OCI-LY3 (cell line): Measurements from ENCODE around the gene VAC14.

Experiments
- EZH2phosphoT487 ChIP-seq: fragments of 200-600 bp; shearing (Covaris generic); IDR thresholded peaks from 2 replicates; pipeline ENCODE4 v1.6.1; 2018; ENCODE audit warnings: antibody characterized with exemption, mixed run types, low read depth
- TF ChIP-seq, protein P1 (sequence below): fragments of 200-600, 300-600 bp; sonication (generic); IDR thresholded peaks from 2 replicates; pipeline ENCODE4 v1.5.1; 2014; ENCODE audit warnings: antibody characterized with exemption, low read length, low read depth

DNA sequence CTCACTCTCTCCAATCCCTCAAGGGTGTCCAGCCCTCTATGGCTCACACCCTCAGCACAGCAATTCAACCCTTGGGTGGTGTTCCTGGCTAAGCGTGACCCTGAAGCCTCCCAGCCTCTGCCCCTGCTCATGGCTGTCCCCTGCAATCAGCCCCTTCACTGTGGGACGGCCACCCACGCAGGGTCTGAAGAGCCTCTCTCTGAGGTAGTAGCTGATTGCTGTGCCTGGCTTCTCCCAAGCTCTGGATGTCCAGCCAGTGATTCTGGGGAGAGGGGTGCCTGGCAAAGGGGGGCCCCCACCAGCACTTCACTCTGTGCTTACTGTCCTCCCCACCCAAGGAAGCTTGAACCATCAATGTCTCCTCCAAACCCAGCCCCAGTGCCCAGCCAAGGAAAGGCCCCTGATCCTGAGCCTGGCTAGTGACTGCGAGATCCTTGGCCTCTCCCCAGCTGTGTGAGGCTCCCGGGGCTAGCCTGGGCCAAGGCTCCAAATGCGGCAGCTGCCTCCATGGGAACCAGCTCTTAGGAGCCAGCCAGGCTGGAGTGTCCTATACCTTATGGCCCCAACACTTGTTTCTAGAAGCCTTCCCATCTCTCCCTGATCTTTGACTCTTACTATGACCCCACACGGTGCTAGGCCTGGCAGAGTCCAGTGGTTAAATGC lies 125.0 kb downstream of the VAC14 start:
- TF ChIP-seq, protein P1, sequence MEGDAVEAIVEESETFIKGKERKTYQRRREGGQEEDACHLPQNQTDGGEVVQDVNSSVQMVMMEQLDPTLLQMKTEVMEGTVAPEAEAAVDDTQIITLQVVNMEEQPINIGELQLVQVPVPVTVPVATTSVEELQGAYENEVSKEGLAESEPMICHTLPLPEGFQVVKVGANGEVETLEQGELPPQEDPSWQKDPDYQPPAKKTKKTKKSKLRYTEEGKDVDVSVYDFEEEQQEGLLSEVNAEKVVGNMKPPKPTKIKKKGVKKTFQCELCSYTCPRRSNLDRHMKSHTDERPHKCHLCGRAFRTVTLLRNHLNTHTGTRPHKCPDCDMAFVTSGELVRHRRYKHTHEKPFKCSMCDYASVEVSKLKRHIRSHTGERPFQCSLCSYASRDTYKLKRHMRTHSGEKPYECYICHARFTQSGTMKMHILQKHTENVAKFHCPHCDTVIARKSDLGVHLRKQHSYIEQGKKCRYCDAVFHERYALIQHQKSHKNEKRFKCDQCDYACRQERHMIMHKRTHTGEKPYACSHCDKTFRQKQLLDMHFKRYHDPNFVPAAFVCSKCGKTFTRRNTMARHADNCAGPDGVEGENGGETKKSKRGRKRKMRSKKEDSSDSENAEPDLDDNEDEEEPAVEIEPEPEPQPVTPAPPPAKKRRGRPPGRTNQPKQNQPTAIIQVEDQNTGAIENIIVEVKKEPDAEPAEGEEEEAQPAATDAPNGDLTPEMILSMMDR: no peak
- TF ChIP-seq EZH2phosphoT487: no peak
